ENCODE measurements around the gene PTPRA.
"Not testable (repeated sequence)": the region's sequence is repeated elsewhere in the genome, so short reads cannot be mapped to it uniquely, and the experiment has no call there.

Gene PTPRA, protein sequence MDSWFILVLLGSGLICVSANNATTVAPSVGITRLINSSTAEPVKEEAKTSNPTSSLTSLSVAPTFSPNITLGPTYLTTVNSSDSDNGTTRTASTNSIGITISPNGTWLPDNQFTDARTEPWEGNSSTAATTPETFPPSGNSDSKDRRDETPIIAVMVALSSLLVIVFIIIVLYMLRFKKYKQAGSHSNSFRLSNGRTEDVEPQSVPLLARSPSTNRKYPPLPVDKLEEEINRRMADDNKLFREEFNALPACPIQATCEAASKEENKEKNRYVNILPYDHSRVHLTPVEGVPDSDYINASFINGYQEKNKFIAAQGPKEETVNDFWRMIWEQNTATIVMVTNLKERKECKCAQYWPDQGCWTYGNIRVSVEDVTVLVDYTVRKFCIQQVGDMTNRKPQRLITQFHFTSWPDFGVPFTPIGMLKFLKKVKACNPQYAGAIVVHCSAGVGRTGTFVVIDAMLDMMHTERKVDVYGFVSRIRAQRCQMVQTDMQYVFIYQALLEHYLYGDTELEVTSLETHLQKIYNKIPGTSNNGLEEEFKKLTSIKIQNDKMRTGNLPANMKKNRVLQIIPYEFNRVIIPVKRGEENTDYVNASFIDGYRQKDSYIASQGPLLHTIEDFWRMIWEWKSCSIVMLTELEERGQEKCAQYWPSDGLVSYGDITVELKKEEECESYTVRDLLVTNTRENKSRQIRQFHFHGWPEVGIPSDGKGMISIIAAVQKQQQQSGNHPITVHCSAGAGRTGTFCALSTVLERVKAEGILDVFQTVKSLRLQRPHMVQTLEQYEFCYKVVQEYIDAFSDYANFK

DNA sequence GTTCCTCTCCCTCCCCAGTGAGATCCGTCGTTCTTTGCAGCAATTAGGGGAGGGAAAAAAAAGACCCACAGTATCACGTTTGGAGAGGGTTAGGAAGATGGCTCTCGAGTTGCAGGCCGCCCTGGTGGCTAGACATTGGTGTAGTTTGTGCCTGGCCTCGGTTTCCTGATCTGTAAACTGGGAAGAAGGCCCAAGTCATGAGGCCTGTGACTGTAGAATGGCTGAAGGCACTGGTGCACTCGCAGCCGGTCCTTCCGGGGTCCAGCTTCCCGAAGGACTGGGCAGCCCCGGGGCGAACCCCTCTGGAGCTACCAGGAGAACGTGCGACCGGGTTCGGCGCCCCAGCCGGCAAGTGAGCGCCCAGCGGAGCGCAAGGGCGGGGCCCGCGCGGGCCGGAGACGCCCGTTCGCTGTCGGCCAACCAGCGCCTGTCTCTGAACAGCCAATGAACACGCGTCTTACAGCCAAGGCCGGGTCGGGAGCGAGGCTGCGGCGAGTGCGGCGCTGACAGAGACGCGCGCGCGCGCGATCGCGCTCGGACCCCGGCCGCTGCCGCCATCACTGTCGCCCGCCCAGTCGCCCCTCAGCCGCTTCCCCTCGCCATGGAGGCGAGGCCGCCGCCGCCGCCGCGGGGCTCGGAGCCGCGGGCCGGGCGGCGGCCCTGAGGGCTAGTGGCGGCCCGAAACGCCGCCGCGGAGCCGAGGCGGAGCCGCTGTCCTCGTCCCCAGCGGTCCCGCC is at the start of gene PTPRA:
TSS of gene PTPRA (plus strand) at position 472 of the 737 bp plus-strand sequence. CDS start 90,797 bp downstream, outside the sequence.
- peak; percentile 92 for DNase-seq

DNA sequence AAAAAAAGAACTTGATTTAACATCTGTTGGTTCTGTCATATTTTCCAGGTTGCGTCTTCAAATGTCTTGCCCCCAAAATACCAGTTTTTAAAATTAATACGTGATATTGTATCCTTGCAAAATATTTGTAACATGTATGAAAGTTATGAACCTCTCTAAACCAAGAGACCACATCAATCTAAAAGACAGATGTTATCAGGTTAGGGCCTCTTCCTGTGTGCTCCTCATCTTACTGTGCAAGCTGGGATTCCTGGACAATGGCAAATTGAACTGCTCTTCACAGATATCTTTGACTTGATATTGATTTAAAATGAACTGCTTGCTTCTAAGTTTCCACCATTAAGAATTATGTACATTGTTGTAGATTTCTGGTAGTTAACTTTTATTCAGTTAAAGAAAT is 47.5 kb upstream of the PTPRA start:
- DNase-seq = no peak

DNA sequence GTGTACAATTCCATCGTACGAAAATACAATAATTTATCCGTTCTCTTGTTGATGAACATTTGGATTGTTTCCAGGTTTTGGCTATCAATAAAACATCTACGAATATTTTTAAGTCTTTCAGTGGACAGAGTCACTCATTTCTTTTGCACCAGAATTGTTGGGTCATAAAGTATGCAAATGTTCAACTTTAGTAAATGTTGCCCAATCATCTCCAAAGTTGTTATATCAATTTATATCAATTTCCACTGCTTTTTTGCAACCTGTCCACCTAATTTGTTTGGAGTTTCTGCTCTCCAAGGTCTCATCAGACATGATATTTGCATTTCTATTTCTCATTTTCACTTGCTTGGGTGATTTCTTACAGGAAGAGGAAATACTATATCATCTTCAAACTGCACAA is 46.6 kb upstream of the PTPRA start:
- no peak for DNase-seq

DNA sequence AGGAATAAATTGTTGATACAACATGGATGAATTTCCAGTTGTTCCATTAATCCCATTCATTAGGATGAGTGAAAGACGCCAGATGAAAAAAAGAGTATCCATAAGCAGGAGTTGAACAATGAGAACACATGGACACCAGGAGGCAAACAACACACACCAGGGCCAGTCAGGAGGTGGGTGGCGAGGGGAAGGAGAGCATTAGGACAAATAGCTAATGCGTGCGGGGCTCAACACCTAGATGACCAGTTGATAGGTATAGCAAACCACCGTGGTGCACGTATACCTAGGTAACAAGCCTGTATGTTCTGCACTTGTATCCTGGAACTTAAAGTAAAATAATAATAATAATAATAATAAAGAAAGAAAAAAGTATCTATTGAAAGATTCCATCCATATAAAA is 43.9 kb upstream of the PTPRA start:
- DNase-seq = no peak

DNA sequence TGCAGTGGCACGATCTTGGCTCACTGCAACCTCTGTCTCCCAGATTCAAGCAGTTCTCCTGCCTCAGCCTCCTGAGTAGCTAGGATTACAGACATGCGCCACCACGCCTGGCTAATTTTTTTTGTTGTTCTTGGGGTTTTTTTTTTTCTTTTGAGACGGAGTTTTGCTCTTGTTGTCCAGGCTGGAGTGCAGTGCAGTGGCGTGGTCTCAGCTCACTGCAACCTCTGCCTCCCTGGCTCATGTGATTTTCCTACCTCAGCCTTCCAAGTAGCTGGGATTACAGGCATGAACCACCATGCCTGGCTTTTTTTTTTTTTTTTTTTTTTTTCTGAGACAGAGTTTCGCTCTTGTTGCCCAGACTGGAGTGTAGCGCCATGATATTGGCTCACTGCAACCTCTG is 42.1 kb upstream of the PTPRA start:
- DNase-seq = not testable (repeated sequence)

DNA sequence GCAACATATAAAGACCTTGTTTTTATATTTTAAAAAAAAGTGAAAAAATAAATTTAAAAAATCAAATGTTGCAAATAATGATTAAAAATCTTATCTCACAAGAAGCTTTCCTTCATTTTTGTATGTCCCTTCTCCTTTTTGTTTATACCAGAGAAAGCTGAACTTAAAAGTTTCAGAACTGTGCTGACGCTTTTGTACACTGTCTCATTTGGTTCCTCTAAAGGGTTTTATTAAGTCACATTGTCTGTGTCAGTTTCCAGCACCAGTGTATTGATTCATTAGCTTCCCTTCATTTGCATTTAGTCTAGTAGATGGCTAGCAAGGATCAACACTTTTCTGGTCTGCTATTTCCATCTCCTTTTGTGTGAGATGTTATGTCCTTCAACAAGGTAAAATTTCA is 39.5 kb upstream of the PTPRA start:
- DNase-seq = no peak

DNA sequence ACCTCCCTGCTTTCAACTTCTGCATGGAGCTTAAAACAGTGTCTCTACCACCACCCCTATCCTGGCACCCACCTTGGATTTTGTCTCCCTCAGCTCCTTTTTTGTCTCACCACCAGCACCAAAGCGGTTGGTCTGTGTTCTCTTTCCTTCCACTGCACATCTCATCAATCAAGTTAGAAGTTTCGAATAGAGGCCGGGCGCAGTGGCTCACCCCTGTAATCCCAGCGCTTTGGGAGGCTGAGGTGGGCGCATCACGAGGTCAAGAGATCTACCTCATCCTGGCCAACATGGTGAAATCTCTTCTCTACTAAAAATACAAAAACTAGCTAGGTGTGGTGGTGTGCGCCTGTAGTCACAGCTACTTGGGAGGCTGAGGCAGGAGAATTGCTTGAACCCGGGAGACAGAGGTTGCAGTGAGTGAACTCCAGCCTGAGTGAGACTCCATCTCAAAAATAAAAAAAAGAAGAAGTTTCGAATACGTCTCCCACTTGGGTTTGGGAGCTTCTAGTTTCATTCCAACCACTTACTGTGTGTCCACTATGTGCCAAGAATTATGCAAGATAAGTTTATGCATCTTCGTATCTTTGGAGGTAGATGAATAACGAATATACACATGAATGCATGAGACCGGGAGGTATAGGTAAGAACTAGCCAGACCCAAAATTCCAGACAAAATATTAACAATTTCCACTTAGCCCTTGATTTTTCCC is 38.7 kb upstream of the PTPRA start:
- no peak for DNase-seq

DNA sequence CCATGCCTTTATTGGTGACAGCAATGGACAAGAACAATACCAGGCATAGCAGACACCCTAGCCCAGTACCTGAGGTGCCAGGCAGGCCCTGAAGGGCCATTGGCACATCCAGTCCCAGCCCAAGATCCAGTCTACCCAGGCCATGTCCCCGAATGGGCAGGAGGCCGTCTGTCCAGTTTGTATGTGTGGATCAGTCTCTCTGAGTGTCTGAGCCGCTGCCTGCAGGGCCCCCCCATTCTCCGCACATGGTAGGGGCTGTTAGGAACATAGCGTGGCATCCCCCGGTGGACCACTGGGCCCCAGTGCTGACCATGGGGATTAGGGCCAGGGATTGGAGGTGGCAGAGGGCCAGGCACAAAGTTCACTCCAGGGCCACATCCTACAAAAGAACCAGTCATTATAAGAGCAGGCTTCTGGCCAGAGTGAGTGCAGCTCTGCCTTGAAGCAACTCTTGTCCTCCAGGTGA is 37.9 kb upstream of the PTPRA start:
- DNase-seq = no peak

DNA sequence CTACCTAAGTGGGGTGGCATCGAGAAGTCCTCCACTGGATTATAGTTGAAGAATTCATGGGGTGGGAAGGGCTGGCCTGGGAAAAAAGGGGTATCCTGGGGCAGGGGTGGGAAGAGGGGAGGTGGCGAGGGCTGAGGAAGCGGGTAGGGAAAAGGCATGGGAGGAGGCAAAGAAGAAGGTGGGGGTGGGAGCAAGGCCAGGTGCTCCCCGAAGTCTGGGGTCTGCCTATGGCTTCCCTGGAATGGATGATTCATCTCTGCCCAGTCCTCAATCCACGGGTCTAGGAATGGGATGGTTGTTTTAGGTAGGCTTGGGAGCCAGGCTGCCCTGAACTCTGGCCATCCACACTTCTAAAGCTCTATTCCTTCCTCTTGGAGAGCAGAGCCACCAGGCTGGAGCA is 37.2 kb upstream of the PTPRA start:
- no peak for DNase-seq

DNA sequence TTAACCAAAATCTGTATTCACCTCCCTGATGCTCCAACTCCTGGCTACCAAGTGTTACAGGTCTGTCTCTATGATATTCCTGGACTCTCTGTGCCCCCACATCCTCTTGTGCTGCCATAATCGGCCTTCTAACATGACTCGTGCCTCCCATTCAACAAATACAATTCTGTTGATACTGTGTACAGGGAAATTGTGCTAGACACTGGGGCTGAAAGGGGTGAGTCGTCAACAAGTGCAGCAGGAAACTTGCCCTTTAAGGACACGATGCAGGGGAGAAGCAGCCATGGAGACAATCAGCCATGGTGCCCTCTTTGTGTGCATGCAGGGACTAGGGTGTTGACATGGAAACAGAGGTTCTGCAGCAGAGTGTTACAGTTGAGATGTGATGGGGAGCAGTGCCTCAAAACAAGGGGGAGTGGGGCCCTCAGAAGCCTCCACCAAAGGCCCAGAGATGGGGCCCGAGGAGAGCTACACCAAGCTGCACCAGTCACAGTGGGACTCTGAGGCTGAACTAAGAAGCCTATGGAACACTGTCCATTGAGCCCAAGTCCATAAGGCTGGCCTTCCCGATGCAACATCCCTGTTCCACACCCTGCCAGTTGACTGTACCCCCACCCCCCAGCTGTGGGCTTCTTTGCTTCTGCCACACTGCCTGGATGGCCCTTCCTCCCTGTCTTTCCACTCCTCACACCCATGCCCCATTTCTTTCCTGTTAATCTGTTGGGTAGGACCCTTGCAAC is 35.9 kb upstream of the PTPRA start:
- DNase-seq = no peak

DNA sequence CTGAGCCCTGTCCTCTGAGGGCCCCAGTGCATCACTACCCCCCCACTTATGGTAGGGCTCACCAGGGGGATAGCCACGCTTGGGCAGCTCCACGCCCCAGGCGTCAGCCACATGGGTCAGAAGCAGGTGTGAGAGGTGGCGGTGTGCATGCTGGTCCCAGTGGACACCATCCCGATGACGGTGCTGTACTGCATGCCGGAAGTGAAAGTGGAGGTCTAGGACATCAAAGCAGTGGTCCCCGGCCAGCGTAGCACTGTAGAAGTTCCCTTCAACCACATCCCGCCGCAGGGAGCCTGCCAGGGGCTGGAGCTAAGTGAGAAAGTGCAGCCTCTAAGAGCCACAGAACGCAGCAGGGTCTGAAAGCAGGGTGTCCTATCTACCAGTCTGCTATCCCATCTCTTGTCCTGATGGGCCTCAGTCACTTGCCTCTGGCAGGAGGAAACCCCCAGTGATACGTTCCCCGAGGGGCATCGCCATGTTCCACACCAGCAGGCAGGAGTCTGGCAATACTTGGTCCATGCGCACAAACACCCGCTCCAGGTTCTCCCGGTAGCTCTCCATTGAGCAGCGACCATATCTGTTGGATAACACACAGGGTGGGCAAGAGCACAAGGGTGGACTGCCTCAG is 35.0 kb upstream of the PTPRA start:
- no peak for DNase-seq

DNA sequence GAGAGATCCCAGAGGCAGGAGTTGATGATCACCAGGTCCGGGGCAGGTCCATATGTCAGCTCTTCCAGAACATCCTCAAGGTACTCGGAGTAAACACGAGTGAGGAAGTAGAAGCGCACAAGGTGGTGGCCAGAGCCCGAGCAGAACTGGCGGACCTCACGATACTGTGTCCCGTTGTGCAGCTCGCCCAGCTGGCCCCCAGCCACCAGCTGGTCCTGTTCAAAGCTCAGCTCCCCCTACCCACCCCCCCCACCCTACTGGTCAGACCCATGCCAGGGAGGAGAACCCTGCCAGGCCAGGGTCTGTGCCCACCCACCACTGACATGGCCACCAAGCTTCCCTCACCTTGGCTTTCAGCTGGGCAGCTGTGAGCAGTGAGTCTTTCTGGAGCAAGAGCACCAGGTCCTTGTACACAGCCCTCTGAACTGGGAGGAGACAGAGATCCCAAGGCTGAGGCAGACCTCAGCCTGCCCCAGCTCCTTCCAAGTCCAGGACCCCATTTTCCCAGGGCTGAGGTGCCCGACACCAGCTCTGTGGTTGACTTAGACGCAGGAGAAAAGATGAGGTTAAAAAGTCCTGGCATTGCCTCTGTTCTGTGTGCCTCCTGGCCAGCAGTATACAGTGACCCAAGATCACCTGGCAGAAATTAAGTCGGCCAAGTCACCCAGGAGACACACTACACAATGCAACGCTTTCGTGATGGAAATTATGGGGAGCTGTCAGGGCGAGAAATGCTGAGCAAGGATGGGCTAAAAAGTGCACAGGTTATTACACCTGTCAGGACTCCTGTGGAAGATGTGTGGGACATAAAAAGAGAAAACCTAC is 34.2 kb upstream of the PTPRA start:
- no peak for DNase-seq

DNA sequence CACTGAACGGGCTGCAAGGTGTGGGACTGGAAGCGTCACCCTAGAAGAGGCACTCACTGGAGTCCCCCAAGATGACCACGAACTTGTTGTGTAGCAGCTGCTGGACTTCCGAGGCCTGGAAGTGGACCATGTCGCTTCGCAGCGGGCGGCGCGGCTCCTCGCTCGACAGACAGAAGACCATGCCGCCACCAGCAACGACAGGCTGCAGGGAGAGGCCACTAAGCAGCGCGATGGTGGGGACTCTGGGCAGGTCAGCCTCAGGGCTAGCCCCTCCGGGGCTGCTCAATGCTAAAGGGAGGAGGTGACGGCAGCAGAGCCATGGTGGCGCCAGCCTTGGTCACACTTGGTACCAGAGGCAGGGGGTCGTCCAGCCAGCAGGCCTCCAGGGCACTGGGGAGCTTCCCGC is 33.5 kb upstream of the PTPRA start:
- no peak for DNase-seq

DNA sequence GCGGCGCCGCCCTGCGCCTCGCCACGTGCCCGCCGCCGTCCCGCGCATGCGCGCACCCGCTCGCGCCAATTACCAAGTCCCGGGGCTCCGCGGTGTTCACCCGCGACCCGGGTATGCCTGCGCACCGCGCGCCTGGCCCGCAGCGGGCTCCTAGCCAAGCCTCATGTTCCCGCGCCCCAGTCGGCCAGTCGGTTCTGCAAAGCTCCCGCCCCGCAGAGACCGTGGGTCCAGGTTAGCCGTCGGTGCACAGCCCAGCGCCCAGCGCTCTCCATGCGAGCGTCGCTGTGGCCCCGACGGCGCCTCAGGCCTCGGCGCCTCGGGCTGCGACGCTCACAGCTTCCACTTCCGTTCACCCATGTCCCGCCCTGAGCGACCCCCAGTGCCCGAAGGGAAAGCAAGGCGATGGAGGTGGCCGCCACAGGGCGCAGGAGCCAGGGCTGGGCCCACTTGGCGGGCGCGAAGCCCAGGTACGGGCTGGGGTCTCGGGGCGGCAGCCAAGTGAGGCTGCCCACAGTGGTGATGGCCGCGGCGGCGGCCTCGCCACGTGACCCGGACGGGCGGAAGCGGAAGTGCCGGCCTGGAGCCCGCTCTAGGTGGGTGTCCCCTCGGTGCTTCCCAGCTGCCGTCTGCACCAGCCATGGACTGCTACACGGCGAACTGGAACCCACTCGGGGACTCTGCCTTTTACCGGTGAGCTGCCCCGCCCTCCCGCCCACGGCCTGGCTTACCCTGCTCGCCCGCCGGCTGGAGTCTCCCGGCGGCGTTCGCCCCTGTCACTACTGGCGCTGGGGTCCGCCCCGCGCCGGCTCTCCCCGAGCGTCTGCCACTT is 32.9 kb upstream of the PTPRA start, which contains the start of the genes PCED1A and VPS16:
TSS of gene PCED1A (minus strand) at position 518 of the 829 bp plus-strand sequence. CDS start 743 bp downstream, outside the sequence.
TSS of gene VPS16 (plus strand) at position 608 of the 829 bp plus-strand sequence. CDS start at position 638, 30 bp downstream.
- peak; percentile 70 for DNase-seq

DNA sequence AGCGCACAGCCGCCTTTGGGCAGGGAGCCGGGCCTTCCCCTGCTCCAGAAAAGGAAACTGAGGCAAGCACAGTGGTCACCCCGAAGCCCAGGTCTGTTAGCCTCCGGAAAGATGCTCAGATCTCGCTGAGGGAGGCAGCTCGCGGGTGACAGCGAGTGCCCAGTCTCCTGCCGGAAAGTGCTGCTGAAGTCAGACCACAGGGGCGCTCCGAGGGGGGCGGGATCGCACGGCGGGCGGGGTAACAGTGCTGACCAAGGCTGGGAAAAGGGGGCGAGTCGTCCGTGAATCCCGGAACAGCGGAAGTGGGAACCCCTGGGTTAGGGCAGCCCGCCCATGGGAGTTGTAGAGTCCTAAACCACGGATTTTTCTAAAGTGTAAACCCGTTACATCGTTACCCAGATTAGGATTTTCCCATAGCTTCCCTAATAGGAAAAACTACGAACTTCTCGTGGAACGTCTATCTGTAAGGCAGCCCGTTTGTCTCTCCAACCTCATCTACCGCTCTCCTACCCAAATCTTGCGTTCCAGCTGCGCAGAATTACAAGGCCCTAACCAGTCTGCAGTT is 32.2 kb upstream of the PTPRA start:
- DNase-seq = no peak

DNA sequence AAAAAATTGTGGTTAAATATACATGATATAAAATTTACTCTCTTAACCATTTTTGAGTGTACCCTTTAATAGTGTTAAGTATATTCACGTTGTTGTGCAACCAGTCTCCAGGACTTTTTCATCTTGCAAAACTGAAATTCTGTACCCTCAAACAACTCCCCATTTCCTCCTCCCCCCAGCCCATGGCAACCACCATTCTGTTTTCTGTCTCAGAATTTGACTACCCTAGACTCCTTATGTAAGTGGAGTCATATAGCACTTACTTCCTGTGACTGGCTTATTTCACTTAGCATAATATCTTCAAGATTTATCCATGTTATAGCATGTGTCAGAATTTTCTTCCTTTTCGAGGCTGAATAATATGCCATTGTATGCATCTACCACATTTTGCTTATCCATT is 27.7 kb upstream of the PTPRA start:
- DNase-seq = no peak

DNA sequence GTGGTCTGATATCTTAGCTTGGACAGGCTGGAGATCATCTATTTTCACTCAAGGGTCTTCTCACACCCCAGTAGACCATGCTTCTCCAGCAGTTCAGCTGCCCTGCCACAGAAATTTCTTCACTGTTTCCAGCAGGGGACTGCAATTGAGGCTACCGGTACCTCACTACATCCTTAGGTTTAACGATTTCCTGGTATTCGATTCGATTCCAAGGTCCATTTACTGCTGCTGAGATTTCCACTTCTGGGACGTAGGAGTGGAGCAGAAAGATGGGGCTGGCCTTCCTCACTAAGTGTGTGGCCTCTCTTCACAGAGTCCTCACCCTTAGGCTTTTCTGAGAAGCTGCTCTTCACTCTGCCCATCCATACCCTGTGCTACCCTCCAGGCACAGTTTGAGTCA is 26.6 kb upstream of the PTPRA start:
- DNase-seq = no peak

DNA sequence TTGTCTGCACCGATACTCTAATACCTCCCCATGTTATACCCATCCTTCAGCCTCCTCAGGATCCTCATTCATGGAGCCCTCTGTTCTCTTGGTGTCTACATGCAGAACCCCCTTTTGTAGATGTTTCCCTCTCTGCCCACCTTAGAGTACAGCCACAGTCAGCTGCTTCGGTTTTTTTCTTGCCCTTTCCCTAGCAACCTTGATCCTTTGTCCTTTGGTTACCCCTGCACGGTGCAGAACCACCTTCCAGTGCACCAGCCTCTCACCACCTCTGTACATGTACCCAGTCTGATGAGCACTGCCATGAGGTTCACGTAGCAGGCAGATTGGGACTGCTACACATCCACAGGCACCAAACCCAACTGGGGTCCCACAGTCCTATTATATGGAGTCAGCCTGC is 25.5 kb upstream of the PTPRA start:
- no peak for DNase-seq

DNA sequence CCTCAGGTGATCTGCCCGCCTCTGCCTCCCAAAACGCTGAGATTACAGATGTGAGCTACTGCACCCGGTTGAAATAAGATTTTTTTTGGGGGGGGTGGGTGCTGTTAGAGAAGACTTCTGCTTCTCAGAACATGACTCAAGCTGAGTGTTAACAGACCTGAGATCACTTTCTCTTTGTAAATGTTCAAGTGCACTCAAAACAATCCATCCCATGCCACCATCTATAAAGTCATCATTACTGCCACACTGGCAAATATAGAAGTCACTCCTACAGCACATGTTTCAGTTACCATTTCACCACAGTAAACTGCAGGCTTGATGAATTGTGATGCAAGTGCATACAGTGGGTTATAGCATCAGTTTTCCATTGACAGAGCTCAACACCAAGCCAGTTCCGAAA is 23.8 kb upstream of the PTPRA start:
- DNase-seq = no peak
